HG03571 (cell line): ENCODE data around the gene TCAIM.
"Not testable (repeated sequence)": the region's sequence is repeated elsewhere in the genome, so short reads cannot be mapped to it uniquely, and the experiment has no call there.

Source experiments
- ATAC-seq: cut with Tn5 transposase; IDR thresholded peaks from one replicate; pipeline ENCODE4 v1.9.1; 2021; ENCODE audit not compliant: unreplicated experiment

The TCAIM gene

DNA sequence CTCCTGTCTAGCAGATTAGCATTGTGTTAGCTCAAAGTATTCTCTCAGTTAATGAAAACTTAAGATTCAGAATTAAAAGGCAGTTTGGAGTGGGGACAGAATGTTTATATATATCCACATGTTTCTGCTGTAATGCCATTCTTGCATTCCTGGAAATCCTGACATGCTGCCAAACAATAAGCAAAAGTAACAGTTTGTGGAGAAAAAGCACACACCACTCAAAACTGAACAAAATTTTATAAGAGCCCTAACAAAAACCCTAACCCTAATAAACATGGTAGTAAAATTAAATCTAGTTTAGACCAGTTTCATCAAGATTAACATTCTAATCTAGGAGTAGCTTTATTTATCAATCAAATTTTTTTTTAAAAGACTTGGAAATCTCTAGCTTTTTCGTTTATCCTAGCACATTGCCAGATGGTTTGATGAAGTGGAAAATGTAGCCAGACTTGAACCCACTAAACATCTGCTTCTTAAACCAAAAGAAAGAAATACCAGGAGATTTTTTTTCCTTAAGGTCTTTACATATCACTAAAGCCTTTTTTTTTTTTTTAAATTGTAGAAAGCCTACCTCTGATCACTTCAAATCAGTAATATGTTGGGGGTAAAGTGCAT, 3.7 kb downstream of the TCAIM start:
- ATAC-seq, result no peak

DNA sequence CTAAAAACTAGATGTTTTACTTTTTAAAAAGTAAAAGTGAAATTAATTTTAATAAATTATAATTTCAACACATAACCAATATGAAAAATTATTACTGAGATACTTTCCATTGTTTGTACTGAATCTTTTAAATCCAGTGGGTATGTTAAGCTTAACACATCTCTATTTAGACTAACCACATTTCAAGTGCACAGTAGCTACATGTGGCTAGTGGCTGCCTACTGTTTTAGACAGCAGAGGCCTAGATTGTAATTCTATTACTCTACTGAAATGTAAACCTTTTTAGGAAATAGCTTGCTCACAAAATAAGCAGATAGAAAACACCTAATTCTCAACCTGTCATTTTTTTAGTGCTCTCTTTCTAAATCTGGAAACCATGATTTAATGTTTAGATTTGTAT, 4.9 kb downstream of the TCAIM start:
- ATAC-seq, result no peak

DNA sequence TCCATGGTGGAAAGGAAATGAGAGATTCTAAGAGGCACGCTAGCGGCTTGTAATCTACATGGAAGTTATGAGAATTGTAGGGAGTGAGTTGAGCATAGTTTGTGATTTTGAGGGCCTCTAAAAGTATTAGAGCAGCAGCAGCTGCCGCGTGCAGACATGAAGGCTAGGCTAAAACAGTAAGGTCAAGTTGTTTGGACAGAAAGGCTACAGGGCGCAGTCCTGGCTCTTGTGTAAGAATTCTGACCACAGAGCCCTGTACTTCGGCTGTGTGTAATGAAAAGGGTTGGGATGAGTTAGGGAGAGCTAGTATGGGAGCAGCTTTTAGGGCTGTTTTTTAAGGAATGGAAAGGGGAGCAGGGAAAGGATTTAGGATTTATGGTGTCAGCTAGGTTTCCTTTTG, 8.0 kb downstream of the TCAIM start:
- ATAC-seq, result not testable (repeated sequence)

DNA sequence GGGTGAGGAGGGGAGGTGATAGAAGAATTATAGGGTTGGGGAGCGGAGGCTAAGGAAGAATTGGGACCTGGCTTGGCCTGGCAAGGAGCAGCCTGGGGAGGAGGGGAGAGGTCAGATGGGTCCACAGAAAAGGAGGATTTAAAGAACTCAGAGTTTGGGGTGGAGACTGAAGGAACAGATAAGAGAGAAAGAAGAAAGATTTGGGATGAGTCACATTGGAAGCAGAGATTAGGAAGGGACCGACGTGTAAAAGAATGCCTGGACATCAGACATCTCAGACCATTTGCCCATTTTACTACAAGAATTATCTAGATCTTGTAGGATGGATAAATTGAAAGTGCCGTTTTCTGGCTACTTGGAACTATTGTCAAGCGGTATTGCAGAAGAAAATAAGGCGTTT, 10.4 kb downstream of the TCAIM start:
- no peak for ATAC-seq

DNA sequence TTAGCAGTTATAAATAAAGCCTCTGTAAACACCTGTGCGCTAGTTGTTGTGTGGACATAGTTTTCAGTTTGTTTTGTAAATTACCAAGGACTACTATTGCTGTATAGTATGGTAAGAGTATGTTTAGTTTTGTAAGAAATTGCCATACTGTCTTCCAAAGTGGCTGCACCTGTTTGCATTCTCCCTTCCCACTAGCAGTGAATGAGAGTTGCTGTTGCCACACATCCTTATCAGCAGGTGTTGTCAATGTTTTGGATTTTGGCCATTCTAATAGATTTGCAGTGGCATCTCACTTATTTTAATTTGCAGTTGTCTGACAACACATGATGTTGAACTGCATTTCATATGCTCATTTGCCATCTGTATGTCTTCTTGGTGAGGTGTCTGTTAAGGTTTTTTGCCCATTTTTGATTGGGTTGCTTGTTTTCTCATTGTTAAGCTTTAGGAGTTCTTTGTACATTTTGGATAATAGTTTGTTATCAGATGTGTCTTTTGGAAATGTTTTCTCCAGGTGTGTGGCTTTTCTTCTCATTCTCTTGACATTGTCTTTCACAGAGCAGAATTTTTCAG, 14.9 kb downstream of the TCAIM start:
- ATAC-seq, result no peak

DNA sequence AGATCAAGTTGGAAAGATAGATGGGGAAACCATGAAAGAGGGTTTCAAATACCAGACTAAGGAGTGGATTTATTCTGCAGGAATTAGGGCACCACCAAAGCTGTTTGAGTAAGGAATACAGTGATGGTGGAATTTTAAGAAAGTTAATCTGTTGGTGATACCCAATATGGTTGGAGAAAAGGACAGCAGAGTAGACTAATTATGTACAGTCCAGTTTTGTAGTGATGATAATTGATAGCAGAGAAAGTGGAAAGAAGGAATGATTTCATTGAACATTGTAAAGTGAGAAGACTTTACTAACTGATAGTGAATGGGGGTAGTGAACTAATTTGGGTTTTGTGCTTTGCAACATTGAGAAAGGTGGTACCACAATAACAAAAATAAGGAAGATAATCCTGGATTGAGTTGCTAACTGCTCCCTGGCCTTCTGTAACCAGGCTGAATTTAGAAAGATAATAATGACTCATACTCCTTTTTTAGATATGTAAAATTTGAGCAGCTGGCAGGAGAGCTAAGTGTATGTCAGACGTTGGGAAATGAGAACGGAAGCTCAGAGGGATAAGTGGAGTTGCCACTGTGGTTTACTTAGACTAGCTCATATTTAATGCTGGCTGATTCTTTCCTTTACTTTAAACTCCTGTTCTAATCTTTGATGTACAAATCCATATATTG, 16.9 kb downstream of the TCAIM start:
- ATAC-seq, result no peak

DNA sequence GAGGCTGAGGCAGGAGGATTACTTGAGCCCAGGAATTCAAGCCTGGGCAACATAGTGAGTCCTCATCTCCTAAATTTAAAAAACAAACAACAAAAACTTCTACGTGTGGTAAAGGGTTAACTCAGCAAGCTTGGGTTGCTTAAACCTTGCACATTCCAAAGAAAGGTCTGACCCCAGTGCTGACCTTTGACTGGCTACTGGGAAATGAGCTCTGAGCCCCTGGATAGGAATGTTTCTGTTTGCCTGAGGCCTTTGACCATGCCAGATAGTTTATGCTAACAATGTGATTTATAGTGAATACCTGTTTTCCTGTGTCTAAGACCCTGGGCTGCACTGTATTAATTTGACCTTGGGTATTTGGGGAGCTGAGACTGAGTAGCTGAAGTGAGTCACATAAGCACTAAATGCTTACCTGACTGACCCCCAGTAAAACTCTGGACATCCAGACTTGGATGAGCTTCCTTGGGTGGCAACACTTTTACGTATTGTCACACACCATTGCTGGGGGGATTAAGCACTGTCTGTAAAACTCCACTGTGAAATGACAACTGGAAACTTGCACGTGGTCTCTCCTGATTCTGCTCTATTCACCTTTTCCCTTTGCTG, 20.7 kb downstream of the TCAIM start:
- ATAC-seq, result no peak

GRCh38 chr3:44363591-44363990, 25.0 kb downstream of the TCAIM start:
- no peak for ATAC-seq

DNA sequence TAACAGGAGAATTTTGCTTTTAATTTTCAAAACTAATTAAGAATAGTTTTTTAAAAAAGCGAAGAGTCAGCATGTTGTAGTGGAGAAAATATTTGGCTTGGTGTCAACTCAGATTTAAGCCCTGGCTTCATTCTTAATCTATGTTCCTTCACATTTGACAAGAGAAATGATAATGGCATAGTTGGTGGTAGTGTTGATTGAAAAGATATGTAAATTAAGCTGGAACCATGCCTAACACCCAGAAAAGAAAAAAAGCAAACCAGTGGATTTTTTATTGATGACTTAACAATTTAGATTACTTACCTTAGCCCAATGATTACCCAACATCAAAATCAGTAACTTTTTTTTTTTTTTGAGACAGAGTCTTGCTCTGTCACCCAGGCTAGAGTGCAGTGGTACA, 27.4 kb downstream of the TCAIM start:
- ATAC-seq, result no peak

DNA sequence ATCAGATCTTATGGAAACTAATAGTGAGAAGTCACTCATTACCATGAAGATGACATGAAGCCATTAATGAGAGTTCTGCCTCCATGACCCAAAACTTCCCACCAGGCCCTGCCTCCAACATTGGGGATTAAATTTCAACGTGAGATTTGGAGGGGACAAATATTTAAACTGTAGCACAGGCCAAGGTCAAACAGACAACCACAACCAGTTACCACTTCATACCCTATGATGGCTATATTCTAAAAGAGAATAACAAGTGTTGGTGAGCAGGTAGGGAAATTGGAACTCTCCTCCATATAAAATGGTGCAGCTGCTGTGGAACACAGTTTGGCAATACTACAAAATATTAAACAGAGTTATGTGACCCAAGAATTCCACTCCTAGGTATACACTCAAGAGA, 36.9 kb downstream of the TCAIM start:
- no peak for ATAC-seq

DNA sequence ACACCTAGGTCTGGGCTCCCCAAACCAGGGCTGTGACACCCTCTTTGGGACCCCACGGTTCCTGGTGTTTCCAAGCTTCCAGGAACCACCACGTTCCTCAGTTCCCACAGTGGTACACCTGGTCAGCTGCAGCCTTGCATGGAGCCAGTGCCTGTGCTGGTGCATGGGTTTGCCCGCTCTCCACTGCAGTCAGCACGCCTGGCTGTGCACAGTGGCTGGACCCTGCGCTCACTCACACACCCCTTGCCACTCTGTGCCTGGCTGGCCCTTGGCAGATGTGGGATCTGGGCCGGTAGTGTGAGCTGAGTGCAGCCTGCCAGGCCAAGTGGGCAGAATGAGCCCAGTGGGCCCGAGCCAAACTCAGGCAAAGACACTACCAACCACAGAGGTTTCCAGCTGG, 48.8 kb downstream of the TCAIM start:
- no peak for ATAC-seq

DNA sequence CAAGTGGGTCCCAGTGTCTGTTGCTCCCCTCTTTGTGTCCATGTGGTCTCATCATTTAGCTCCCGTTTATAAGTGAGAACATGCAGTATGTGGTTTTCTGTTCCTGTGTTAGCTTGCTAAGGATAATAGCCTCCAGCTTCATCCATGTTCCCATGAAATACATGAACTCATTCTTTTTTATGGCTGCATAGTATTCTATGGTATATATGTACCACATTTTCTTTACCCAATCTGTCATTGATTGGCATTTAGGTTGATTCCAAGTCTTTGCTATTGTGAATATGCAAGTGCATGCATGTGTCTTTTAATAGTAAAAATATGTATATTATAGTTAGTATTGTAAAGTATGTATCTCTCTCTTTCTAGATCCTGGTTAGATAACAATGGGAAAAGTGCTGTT, 53.9 kb downstream of the TCAIM start:
- no peak for ATAC-seq

GRCh38 chr3:44395714-44396113, 57.1 kb downstream of the TCAIM start:
- no peak for ATAC-seq

DNA sequence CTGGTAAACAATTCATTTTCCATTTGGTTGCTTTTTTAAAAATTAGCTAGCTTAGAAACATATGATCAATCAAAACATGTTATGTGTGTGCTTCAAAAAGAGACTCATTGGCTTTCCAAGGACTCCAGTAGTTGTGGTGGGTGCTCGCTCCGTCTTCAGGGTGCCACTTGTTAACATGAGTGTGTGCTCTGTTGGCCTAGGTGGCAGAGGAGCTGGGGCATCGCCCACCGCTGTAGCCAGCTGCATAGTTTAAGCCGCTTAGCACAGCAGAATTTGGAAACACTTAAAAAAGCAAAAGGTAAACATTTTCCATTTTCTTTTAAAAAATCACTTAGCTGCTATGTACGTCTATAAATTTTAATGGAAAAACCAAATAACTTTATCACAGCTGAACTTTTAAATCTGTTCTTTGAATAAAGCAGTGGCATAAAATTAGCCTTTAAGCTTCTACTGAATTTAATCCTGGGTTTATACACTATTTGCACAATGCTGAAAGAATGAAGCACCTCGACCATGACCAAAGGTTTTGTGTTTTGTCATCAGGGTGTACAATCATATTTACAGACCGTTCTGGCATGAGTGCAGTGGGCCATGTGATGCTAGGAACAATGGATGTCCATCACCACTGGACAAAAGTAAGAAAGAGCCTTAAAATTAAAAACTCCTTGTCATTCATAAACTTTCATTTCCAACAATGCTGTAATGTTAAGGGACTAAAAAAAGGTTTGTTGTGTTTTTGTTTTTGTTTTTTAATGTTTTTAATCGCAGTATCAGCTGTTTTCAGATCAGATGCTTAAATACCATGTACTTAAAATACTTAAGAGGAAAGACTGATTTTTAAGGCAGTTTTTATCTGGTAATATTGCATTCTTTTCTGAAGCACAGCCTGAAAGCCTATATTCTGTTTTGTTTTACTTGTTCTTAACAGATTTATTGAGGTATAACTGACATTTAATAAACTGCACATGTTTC, 57.9 kb downstream of the TCAIM start:
- no peak for ATAC-seq

GRCh38 chr3:44398271-44398670, 59.7 kb downstream of the TCAIM start:
- not testable (repeated sequence) for ATAC-seq

DNA sequence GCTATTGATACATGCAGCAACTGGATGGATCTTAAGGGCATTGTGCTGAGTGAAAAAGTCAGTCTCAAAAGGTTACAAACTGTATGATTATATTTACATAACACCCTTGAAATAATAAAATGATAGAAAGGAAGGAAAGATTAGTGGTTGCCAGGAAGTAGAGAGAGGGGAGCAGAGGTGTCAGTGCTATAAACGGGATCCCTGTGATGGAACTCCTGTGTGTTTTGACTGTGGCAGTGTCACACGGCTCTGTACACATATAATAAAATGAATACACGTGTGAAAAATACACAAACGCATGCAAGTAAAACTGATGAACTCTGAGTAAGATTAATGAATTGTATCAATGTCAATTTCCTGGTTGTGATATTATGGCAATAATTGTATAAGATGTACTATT, 60.3 kb downstream of the TCAIM start:
- ATAC-seq, result no peak

DNA sequence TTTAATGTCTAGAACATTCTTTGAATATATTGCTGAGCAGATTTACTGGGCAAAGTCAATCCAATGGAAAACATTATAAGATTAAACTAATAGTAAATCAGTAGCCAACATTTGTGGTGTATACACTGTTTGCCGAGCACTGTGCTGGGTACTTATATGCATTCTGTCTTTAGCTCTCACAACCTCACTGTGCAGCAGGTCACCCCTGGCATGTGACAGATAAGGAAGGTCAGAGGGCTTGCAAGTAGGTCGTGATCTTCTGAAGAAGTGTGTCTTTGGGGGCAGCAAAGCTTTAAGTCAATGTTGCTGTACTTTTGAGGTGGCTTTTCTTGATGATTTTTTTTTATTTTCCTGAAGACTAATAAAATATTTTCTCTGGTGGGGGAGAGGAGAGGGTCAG, 62.2 kb downstream of the TCAIM start:
- no peak for ATAC-seq

GRCh38 chr3:44402548-44402947, 64.0 kb downstream of the TCAIM start:
- ATAC-seq, result no peak

GRCh38 chr3:44409640-44410410, 71.3 kb downstream of the TCAIM start:
- no peak for ATAC-seq

GRCh38 chr3:44411031-44411645, 72.6 kb downstream of the TCAIM start:
- ATAC-seq, result no peak
